Dendritic cell treated with granulocyte-macrophage colony-stimulating factor and Interleukin-4, amounts not matched to agents 40 ng/mL and 50 ng/mL, for 4 days (primary cell): Measurements from ENCODE around the gene C6orf89.

Source experiments
- H3K27ac Mint-ChIP-seq: one replicate; pipeline ENCODE4 v1.8.0; 2022; ENCODE audit warnings: mild to moderate bottlenecking, mixed read lengths
- H3K27me3 Mint-ChIP-seq: one replicate; pipeline ENCODE4 v1.8.0; 2022; ENCODE audit warnings: mild to moderate bottlenecking, mixed read lengths
- H3K36me3 Mint-ChIP-seq: one replicate; pipeline ENCODE4 v1.8.0; 2022; ENCODE audit warnings: low read depth, mixed read lengths
- H3K4me1 Mint-ChIP-seq: one replicate; pipeline ENCODE4 v1.8.0; 2022; ENCODE audit warnings: low read depth, mixed read lengths
- H3K4me3 Mint-ChIP-seq: one replicate; pipeline ENCODE4 v1.8.0; 2022; ENCODE audit warnings: mild to moderate bottlenecking, moderate library complexity, mixed read lengths
- H3K9me3 Mint-ChIP-seq: one replicate; pipeline ENCODE4 v1.8.0; 2022; ENCODE audit warnings: mixed read lengths
- intact Hi-C: fragments of 100-400 bp; cut with micrococcal nuclease; formaldehyde crosslinking; loops from one replicate; pipeline ENCODE4 v1.15.0; 2022

Gene C6orf89

DNA sequence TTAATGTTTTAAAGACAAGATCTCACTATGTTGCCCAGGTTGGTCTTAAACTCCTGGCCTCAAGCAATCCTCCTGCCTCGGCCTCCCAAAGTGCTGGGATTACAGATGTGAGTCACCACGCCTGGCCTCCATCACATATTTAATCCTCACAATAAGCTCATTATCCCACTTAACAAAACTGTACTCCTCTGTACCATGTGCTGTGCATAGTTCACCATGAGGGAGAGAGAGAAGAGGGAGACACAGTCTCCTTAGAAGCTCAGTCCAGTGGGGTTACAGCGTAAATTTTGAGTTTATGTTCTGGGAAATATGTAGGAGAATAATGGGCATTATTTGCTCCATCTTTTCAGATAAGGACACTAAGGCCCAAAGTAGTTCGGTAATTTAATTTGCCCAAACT is 38.6 kb upstream of the C6orf89 start:
- H3K36me3 Mint-ChIP-seq = no peaks in the 10 kb centered on the region
- intact Hi-C loops = no loop called here
- H3K27ac Mint-ChIP-seq = no peak overlapping the region
- peaks cover 19% of the 10 kb centered on the region for H3K27me3 Mint-ChIP-seq
- H3K9me3 Mint-ChIP-seq = no peaks in the 10 kb centered on the region
- H3K4me3 Mint-ChIP-seq = no peak overlapping the region
- peaks cover 77% of the 10 kb centered on the region for H3K4me1 Mint-ChIP-seq

DNA sequence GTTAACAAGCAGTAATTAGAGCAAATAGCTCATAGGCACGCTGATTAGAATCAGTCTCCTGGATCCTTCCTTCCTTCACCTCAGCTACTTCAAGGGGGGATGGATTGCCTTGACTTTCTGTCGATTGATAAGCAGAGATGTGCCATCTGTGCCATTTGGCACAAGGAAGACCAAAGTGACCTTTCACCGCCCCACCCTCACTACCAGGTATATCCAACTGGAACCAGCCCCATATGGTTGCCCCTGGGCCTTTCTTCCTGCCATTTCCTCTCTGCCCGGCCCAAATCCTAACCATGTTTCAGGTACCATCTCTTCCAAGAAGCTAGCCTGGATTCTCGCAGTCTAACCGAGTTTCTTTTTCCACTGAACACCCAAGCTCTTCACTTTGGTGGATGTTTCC is 37.8 kb upstream of the C6orf89 start:
- no peak overlapping the region for H3K4me3 Mint-ChIP-seq
- peaks cover 77% of the 10 kb centered on the region for H3K4me1 Mint-ChIP-seq
- intact Hi-C loops = no loop called here
- peaks cover 19% of the 10 kb centered on the region for H3K27me3 Mint-ChIP-seq
- H3K27ac Mint-ChIP-seq = peak overlapping the region; percentile 78
- H3K9me3 Mint-ChIP-seq = peaks cover 3% of the 10 kb centered on the region
- peaks cover 2% of the 10 kb centered on the region for H3K36me3 Mint-ChIP-seq

GRCh38 chr6:36848658-36849441 is 36.9 kb upstream of the C6orf89 start:
- H3K27me3 Mint-ChIP-seq = peaks cover 16% of the 10 kb centered on the region
- H3K36me3 Mint-ChIP-seq = peaks cover 10% of the 10 kb centered on the region
- intact Hi-C loops = no loop called here
- H3K27ac Mint-ChIP-seq = peak overlapping the region; percentile 78
- peak overlapping the region; percentile 52 for H3K4me3 Mint-ChIP-seq
- peaks cover 84% of the 10 kb centered on the region for H3K4me1 Mint-ChIP-seq
- H3K9me3 Mint-ChIP-seq = peaks cover 12% of the 10 kb centered on the region

DNA sequence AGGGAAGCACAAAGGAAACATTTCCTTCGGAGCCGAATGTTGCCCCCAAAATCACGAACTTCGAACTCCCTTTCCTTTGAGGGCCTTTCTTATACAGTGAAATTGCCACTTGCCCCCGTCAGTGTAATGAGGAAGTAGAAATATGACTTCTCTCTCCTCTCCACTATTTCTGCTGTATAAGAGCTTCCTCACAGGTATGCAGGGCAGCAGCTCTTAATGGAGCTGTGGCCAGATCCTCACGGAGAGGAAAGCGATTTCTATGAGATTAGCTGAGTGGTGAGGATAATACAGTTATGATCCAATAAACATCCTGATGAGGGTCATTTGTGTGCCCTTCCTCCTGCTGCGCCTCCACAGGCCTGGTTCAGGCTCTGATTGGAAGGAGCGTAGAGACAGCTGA is 35.7 kb upstream of the C6orf89 start:
- H3K27ac Mint-ChIP-seq = no peak overlapping the region
- peaks cover 20% of the 10 kb centered on the region for H3K36me3 Mint-ChIP-seq
- no peak overlapping the region for H3K4me3 Mint-ChIP-seq
- peaks cover 21% of the 10 kb centered on the region for H3K9me3 Mint-ChIP-seq
- H3K27me3 Mint-ChIP-seq = peaks cover 9% of the 10 kb centered on the region
- peaks cover 86% of the 10 kb centered on the region for H3K4me1 Mint-ChIP-seq
- intact Hi-C loops = no loop called here

GRCh38 chr6:36851149-36851614 is 34.6 kb upstream of the C6orf89 start:
- Mint-ChIP-seq H3K9me3 (peaks cover 21% of the 10 kb centered on the region), H3K4me1 (peaks cover 88% of the 10 kb centered on the region), H3K4me3 (no peak overlapping the region), H3K27me3 (no peaks in the 10 kb centered on the region), H3K27ac (no peak overlapping the region), H3K36me3 (peaks cover 32% of the 10 kb centered on the region)
- intact Hi-C loops = loop anchor here (1.0 kb wide), 1 partner anchor 85 kb away; no protein-coding TSS in a partner anchor

- Mint-ChIP-seq H3K9me3 (peaks cover 21% of the 10 kb centered on the region), H3K27me3 (no peaks in the 10 kb centered on the region), H3K27ac (peak overlapping the region; percentile 90), H3K36me3 (peaks cover 36% of the 10 kb centered on the region), H3K4me1 (peaks cover 90% of the 10 kb centered on the region), H3K4me3 (no peak overlapping the region)
- intact Hi-C loops = loop anchor here (1.0 kb wide), 1 partner anchor 85 kb away; no protein-coding TSS in a partner anchor
Measured at GRCh38 chr6:36851626-36852025, 34.1 kb upstream of the C6orf89 start.

DNA sequence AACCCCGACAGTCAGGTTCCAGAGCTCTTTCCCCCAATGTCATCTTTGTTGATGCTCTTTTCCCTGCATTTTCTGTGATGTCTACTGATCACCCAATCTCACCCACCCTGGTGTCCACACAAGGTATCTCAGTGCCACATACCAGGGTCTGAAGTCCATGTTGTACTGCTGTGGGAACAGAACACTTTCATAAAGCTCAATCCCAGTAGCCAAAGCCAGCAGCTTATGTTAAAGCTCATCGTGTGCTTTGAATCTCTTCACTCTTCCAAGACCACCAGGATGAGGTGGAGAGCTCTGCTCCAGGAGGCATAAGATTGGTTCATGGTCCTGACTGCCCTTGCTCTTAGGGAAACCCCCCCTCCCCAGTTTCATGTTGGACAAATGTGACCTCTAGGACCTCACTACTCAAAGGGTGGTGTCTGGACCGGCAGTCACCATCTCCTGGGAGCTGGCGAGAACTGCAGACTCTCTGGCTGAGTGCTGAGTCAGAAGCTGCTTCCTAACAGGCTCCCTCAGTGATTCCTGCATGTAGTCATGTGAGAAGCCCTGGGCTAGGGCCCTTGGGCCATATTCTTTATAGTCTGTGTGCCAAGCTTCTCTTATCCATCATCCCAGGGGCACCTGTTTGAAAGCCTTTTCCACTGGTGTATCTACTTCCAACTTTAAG is 33.1 kb upstream of the C6orf89 start:
- no peak overlapping the region for H3K4me3 Mint-ChIP-seq
- peaks cover 87% of the 10 kb centered on the region for H3K4me1 Mint-ChIP-seq
- peaks cover 46% of the 10 kb centered on the region for H3K36me3 Mint-ChIP-seq
- intact Hi-C loops = no loop called here
- H3K9me3 Mint-ChIP-seq = peaks cover 21% of the 10 kb centered on the region
- peak overlapping the region; percentile 90 for H3K27ac Mint-ChIP-seq
- no peaks in the 10 kb centered on the region for H3K27me3 Mint-ChIP-seq

DNA sequence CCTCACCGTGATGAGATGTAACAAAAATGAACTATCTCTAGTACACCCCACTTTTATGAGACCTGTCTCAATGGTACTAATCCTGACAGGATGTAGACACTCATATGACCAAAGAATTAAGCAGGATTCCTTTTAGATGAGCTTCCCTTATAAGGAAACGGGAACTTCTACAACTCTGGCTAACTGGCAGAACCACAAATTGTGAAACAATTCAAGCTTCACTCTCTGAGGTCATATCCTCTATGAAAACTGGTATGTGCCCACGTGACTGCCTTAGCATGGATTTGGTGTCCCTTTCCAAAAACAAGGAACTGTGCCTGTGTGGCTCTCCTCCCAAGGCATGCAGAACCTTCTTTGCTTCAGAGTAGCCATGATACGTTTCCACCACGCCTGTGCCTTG is 32.4 kb upstream of the C6orf89 start:
- Mint-ChIP-seq H3K36me3 (peaks cover 49% of the 10 kb centered on the region), H3K4me1 (peaks cover 80% of the 10 kb centered on the region), H3K4me3 (no peak overlapping the region), H3K9me3 (peaks cover 21% of the 10 kb centered on the region), H3K27me3 (no peaks in the 10 kb centered on the region), H3K27ac (peak overlapping the region; percentile 90)
- intact Hi-C loops = no loop called here

GRCh38 chr6:36855750-36856149 is 30.0 kb upstream of the C6orf89 start:
- H3K4me1 Mint-ChIP-seq = peaks cover 63% of the 10 kb centered on the region
- H3K27me3 Mint-ChIP-seq = no peaks in the 10 kb centered on the region
- H3K4me3 Mint-ChIP-seq = no peak overlapping the region
- intact Hi-C loops = no loop called here
- peak overlapping the region; percentile 49 for H3K27ac Mint-ChIP-seq
- peaks cover 72% of the 10 kb centered on the region for H3K36me3 Mint-ChIP-seq
- H3K9me3 Mint-ChIP-seq = peaks cover 21% of the 10 kb centered on the region

GRCh38 chr6:36856277-36856676 is 29.5 kb upstream of the C6orf89 start:
- Mint-ChIP-seq H3K27me3 (no peaks in the 10 kb centered on the region), H3K27ac (peak overlapping the region; percentile 49), H3K4me3 (no peak overlapping the region), H3K36me3 (peaks cover 72% of the 10 kb centered on the region), H3K4me1 (peaks cover 57% of the 10 kb centered on the region), H3K9me3 (peaks cover 21% of the 10 kb centered on the region)
- intact Hi-C loops = no loop called here

- Mint-ChIP-seq H3K27me3 (no peaks in the 10 kb centered on the region), H3K36me3 (peaks cover 72% of the 10 kb centered on the region), H3K27ac (no peak overlapping the region), H3K4me1 (peaks cover 49% of the 10 kb centered on the region), H3K4me3 (no peak overlapping the region), H3K9me3 (peaks cover 21% of the 10 kb centered on the region)
- intact Hi-C loops = no loop called here
Measured at GRCh38 chr6:36857325-36857724, 28.4 kb upstream of the C6orf89 start.

GRCh38 chr6:36858407-36858981 is 27.3 kb upstream of the C6orf89 start:
- H3K36me3 Mint-ChIP-seq = peaks cover 78% of the 10 kb centered on the region
- intact Hi-C loops = no loop called here
- no peaks in the 10 kb centered on the region for H3K27me3 Mint-ChIP-seq
- peaks cover 12% of the 10 kb centered on the region for H3K9me3 Mint-ChIP-seq
- H3K27ac Mint-ChIP-seq = peak overlapping the region; percentile 18
- peaks cover 49% of the 10 kb centered on the region for H3K4me1 Mint-ChIP-seq
- no peak overlapping the region for H3K4me3 Mint-ChIP-seq

GRCh38 chr6:36860126-36860525 is 25.6 kb upstream of the C6orf89 start:
- H3K27ac Mint-ChIP-seq = no peak overlapping the region
- peaks cover 76% of the 10 kb centered on the region for H3K36me3 Mint-ChIP-seq
- intact Hi-C loops = no loop called here

More at GRCh38 chr6:36860126-36860525, 25.6 kb upstream of the C6orf89 start:
- H3K9me3 Mint-ChIP-seq = no peaks in the 10 kb centered on the region
- H3K4me3 Mint-ChIP-seq = no peak overlapping the region
- H3K4me1 Mint-ChIP-seq = peaks cover 44% of the 10 kb centered on the region
- no peaks in the 10 kb centered on the region for H3K27me3 Mint-ChIP-seq
